ENCODE data around the gene ALOX15B.

GRCh38 chr17:8072341-8072728, 33.5 kb downstream of the ALOX15B start:
- no peak for TF ChIP-seq CTCF (IDR thresholded peaks at IDR 0.05)
- no peak for TF ChIP-seq POLR2A (IDR thresholded peaks at IDR 0.05)

Measured in prostate gland (tissue), 2 donors.